ELF-1 (cell line): ENCODE measurements around the gene LDLRAD3.

Source experiments
- DNase-seq: peaks from one replicate; pipeline ENCODE4 v3.0.0-alpha.2; 2016; ENCODE audit warnings: low read depth, low spot score

LDLRAD3 gene

DNA sequence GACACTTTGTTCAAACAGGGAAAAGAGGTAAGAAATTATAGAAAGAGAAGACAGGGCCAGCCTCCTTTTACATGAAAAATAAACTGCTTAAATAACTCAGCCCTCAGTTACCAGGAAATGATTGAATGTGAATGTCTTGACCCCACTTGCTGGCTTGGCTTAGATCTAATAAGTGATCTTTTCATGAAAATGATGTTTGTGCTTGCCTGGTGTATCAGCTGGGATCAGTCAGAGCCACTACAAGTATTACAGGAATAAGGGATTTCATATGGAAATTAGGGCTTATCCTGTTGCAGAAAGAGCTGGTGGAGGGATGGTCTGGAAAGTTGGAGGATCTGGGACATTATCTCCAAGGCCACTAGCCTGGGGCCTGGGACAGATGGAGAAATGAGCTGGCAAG is 293.5 kb downstream of the LDLRAD3 start:
- DNase-seq: no peak

DNA sequence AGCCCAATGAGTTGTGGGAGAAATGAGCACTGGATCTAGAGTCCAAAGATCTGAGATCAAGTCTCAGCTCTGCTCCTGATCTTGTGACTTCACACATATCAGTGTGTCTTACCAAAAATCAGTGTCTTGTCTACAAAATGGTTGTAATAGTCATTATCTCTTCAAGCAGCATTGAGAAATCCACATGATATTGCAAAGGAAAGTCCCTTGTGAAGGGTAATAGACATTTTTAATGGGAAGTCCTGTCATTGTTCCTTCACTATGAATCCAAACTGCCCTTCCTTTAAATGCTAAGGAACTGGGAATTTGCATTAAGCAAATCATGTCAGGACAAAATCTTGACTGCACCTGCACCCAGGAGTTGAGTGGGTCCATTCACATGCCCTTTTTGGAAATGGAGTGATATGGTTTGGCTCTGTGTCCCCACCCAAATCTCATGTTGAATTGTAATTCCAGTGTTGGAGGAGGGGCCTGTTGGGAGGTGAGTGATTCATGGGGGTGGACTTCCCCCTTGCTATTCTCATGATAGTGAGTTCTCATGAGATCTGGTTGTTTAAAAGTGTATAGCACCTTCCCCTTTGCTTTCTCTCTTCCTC is 294.3 kb downstream of the LDLRAD3 start:
- DNase-seq: no peak

DNA sequence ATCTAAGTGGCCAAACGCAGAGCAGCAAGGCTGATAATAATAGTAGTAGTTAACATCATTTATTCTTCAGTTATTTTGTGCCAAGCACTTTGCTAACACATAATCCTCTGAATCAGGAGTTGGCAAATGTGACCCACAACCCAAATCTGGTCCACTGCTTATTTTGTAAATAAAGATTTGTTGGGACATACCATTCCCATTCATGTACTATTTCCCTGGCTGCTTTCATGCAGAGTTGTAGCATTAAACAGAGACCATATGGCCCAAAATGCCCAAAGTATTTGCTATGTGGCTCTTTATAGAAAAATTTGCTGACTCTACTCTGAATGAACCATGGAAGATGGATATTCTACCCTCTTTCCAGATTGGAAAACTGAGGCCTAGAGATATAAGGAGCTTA is 295.0 kb downstream of the LDLRAD3 start:
- DNase-seq: no peak

DNA sequence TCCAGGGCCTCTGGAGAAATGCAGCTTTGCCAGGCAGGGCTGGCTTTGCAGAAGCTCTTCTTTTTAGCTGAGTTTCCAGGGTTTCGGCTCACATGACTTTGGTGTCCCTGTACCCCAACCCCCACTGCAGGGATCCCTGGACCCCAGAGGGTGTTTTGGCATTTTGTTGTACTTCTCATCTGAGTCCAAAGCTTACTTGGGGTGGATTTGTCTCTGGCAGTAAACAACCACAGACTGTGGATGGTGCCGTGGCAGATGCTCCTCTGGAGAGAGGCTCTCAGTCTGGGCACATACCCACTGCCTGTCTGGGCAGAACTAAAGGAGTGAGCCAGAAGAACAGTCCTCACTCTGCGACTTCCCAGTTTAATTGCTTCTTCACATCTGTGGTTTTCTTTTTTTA is 295.8 kb downstream of the LDLRAD3 start:
- no peak for DNase-seq

DNA sequence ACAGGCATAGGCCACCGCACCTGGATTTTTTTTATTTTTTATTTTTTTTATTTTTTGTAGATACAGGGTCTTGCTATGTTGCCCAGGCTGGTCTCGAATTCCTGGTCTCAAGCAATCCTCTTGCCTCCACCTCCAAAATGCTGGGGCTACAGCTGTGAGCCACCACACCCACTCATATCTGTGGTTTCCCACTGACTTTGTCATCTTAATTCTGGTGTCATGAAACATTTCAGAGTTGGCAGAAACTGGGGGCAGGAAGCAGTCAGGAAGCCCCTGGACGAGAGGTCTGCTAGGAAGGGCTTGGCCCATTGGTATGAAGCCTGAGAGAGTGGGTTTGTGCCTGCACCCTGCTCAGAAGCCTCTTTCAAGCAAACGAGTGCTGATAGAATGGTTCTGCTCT is 296.3 kb downstream of the LDLRAD3 start:
- no peak for DNase-seq

DNA sequence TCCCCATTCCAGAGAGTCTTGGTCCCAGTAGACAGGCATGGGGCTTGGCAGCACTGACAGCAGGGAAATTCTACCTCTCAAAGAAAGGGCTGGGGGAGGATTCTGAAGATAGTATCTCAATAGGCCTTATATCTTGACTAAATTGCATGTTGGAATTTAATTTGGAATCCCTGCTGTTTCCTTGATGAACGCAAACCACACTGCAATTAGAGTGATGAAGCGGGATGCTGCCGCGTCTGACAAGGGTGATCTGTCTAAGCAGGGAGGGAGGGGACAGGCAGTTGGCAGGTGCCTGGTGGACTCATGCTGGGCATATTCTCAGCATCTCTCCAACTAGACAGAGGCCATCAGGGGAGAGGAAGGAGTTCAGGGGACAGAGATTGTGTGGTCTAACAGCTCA is 296.9 kb downstream of the LDLRAD3 start:
- DNase-seq: no peak

DNA sequence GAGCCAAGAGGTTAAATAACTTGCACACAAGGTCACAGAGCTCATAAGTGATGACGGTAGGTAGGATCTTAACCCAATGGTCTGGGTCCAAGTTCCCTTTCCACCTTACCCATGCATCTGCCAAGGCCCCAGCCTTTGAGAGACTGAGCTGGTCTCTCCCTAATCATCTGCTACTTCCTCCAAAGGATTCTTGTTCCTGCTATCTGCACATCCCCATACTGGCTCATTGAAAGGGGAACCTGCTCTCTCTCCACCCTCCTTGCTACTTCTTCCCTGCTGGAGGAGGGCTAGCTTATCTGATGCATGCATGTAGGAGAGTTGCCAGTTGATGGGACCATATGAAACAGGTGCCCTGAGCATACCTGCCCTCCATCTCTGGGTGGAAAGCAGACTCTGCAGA is 297.6 kb downstream of the LDLRAD3 start:
- DNase-seq: no peak

DNA sequence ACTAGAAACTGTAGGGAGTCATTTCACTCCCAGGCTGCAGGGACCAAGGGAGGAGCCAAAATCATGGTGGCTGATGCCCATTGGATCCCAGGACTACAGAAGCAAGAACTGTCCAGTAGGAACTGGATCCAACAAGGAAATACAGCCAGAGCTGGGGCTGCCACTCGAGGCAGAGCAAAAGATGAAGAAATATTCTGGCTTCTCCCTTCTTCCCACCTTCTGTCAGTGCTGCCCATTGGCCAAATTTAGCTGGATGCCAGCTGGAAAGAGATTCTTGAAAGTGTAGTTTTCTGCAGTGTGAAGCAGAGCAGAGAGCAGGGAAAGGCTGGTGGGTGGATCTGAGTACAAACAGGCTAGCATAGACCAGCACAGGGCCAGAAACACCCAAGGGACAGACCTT is 299.8 kb downstream of the LDLRAD3 start:
- no peak for DNase-seq

DNA sequence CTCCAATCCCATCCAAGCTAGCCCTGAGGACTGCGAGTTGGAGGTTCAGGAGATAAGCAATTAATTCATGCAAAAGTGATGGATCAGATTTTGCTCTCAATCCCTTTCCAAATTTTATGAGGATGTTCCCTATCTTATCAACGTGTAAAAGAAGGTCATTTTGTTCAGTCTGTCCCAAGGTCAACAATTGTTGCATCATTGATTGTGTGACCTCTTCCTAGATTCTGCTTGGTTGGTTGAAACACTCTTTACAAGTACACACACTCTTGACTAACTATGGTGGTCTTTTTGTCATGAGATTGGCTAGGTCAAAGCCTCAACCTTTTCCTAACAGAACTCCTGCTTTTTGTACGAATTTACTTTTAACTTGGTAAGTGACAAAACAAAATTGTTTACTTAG is 303.6 kb downstream of the LDLRAD3 start:
- DNase-seq: no peak

DNA sequence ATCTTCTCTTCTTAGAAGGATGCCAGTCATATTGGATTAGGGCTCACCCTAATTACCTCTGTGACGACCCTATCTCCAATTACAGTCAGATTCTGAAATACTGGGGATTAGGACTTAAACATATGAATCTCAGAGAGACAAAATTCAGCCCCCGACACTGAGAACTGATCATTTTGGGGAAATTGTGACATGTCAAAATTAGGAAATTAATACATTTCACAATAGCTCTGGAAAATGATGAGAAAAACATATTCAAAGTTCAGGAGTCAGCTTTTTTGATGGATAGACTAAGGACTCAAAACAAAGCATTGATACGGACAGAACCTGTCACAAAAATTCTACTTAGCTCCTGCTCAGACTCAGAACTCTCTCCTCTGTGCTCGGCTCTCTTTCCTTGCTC is 304.6 kb downstream of the LDLRAD3 start:
- DNase-seq: no peak

DNA sequence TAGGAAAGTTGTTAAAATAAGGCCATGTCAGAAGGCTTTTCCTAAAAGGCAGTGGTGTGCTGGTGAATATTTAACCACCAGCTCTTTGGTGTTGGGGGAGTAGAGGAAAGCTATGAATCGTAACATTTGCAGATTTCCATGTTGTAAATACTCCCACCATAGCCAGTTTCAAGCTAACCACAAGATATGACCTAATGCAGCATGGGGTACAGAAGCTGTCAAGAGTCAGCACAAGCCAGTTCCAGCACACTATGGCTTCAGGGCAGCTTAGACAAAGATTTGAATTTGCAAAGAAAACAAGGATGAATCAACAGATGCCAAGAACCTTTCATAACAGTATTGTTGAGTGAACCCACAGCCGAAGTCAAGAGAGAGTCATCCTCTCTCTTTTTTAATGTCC is 305.4 kb downstream of the LDLRAD3 start:
- DNase-seq: no peak

DNA sequence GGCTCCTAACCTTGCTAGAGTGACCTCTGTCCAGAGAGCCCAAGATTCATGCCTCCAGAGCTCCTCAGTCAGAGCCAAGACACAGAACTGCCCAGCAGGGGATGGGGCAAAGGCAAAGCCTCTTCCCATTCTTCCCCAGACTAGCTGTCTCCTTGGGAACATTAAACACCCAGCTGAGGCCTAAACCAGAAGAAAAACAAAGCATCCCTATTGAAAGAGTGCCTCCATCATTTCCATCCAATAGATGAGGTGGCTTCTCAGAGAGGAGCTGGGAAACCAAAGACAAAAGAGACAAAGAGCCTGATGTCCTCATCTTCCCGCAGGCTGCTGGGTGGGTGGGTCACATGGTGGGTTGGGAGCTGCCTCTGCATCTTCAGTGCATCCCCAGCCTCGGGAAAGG is 308.0 kb downstream of the LDLRAD3 start:
- DNase-seq: peak; percentile 64

DNA sequence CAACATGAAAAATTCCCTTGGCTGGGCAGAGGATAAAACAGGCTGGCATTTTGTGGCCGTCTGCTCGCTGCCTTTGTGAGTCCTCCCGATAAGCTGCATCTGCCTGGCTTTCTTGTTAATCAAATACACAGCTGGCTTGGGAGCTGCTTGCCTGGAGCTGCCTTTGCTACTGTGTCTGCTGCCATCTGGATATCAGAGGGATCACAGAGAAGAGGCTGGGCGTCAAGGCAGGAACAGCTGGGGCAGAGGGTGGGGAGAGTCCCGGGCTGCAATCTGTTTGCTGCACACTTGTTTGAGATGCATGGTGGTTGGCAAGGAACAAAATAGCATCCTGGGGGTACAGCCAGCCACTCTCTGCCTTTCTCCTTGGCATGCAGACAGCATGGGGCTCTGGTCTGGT is 309.4 kb downstream of the LDLRAD3 start:
- peak; percentile 36 for DNase-seq

DNA sequence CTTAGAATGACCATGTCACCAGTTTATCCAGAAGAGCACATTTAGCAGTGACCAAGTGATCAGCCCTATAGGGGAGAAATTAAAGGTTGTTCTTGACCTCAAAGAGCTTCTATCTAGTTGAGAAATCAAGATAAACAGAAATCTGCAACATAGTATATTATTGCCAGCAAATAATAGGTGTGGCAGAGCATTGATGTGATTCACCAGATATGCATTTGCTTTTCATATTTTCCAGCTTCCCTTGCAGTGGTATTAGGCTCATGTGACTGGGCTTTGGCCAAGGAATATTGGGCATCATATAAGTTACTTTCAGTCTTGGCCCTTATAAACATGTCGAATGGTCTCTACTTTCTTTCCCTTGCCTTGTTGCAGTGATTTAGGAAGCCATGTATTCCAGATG is 310.9 kb downstream of the LDLRAD3 start:
- DNase-seq: no peak

DNA sequence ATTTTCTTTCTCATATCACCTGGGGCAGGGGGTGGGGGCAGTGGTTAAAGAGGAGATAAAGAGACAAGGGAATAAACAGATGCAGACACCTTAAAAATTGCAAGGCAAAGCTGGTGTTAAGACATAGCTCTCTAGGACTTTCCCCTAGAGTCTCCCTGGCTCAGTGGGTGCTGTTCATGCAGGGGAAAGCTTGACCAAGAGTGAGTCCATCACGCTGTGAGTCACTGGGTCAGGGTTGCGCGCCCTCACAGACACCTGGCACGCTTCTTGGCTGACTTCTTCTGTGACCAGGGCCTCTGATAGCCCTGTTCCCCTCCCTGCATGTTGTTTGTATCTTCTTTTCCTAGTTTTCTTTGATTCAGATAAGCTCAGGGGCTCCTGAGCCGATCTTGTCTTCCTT is 313.5 kb downstream of the LDLRAD3 start:
- DNase-seq: no peak

DNA sequence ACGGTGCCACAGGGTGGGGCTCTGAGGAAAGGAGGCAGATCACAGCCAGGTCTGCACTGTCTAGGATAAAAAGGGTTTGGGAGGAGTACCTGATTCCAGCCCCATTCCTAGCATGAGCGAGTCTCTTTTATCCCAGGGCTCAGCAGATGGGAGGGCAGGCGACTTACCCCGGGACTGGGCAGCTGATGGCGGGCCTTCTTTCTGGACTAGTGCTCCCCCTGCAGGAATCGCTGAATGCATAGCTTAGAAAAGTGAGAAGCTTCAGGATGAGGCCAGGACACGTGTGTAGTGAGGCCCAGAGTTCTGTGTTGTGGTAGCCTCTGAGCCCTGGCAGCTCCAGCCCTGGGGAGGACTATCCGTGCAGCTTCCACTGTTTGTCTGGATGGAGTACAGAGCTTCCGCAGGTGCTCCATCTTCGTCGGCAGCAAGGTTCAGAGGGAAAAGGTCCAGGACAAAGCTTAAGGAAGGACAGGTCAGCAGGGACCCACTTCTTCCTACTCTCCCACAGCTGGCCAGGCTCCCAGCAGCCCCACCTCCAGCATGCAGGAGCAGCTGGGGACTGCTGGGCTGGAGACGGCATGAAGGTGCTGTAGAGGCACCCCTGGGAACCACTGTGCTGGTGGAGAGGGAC is 315.0 kb downstream of the LDLRAD3 start:
- DNase-seq: peak; percentile 80

DNA sequence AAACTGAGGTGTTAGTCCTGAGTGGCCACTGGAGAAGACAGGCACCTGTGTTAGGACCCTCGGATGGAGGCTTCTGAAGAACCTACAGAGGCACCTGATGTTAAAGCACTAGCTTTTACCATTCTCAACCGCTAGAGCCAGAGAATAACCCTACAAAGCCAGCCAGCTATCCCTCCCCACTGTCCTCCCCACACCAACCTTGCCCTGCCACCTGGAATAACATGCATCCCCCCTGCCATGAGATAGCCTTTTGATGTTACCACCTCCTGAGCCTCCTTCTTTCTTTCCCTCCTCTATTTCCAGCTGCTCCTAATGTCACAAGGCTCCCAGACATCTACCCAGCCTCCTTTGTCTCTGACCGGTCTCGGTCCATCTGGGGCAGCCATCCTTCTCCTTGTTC is 317.2 kb downstream of the LDLRAD3 start:
- DNase-seq: no peak

DNA sequence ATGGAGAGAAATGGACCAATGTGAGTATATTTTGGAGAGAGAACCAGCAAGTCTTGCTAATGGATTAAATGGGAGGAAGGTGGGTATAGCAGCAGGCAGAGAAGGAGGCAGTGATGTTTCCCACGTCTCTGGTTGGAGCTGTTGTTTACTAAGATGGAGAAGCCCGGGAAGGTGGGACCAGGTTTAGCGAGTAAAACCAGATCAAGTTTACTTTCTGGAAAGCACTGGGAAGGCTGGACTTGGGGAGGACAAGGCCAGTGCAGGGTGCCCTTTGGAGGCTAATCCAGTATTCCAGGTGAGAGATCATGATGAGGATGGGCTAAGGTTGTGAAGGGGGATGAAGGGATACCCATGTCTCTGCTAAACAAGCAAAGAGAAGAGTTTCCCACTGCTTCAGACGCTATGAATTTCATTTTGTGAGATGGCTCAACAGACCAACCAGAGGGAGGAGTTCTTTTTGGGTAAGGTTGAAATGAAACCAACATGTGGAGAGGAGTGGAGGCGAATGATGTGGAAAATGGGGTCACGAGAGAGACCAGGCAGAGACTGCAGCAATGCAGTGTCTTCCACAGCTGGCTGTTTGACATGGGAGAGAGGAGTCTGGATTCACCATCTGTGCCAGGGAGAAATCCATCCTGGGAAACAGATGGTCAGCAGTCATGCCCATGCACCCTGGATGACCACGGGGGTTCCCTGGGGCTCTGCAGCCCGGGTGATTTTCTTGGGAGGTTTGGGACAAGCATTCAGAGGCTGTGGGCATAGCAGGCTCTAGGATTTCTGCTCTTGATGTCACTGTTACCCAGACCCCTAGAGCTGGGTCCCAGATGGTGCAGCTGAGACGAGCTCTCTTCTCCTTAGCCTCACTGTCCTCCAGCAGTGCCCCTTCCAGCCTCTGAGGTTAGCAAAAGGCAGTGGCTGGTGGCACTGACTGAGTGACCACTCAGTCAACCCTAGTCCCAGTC is 320.4 kb downstream of the LDLRAD3 start:
- no peak for DNase-seq

DNA sequence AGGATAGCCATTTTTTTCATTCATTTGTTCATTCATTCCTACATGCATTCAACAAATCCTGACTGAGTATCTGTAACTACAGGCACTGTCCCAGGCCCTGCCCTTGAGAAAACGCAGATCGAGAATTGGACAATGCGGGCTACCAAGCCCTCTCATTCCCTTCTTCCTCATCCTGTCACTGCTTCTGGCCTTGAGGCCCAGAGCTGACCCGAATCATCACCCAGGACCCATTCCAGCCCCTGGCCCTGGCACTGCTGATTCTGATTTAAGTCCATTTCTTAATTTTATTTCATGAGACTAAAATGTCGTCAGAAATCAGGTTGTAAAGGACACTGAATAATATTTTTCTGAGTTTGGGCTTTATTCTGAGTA is 321.1 kb downstream of the LDLRAD3 start:
- DNase-seq: no peak

DNA sequence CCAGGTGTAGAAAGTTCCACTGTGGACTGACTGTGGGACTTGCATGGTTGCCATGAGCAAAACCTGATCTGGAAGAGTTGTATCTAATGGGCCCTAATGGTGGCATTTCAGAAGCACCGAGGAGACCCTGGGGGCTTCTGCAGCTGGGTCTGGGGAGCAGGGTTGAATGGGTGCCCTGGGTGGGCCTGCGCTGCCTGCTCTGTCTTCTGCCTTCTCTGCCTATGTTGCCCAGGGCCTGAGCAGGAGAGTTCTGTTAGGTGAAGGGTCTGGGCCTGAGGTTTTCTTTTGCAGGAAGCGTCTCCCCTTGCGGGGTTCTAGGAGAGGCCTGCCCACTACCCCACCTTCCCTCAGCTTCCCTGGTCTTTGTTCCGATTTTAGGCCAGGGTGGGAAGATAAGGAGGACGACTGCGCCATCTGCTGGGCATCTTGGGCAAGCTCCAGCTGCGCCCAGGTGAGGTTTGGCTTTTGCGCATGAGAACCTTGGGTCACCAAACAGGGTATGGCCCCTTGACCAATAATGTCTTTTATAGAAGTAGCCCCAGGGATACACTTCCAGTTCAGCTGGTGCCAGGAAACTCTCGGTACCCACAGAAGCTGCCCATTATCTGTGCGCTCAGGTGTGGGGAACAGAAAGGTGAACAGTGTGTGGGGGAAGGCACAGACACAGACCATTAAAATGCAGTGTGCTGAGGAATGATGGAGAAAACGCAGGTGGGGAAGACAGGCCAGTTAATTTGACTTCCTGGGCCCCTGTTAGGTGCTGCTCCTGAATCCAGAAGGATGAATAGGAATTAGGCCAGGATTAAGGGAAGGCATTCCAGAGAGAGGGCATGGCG is 322.1 kb downstream of the LDLRAD3 start:
- peak; percentile 89 for DNase-seq

DNA sequence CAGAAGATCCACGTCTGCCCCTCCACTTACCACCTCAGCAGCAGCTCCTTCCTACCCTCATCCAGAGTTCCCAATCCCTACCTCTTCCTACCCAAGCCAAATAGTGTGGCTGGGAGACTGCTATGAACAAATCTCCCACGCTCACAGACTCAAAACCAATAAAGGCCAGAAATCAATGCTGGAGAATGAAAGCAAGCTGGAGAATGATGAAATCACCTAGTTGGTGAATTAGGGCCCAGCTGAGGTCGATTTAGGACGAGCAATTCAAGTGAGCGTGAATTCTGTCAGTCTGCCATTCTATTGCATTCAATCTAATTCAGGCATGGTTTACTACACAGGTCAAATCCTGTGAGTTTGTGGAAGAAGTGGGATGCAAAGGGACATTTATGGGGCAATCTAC is 322.9 kb downstream of the LDLRAD3 start:
- no peak for DNase-seq
